ENCODE results near the gene PRSS27.

GRCh38 chr16:2766430-2767139 lies 46.6 kb upstream of the PRSS27 start:
- TF ChIP-seq, protein P1, sequence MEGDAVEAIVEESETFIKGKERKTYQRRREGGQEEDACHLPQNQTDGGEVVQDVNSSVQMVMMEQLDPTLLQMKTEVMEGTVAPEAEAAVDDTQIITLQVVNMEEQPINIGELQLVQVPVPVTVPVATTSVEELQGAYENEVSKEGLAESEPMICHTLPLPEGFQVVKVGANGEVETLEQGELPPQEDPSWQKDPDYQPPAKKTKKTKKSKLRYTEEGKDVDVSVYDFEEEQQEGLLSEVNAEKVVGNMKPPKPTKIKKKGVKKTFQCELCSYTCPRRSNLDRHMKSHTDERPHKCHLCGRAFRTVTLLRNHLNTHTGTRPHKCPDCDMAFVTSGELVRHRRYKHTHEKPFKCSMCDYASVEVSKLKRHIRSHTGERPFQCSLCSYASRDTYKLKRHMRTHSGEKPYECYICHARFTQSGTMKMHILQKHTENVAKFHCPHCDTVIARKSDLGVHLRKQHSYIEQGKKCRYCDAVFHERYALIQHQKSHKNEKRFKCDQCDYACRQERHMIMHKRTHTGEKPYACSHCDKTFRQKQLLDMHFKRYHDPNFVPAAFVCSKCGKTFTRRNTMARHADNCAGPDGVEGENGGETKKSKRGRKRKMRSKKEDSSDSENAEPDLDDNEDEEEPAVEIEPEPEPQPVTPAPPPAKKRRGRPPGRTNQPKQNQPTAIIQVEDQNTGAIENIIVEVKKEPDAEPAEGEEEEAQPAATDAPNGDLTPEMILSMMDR (IDR thresholded peaks at IDR 0.05) = no peak
- no peak for TF ChIP-seq POLR2A (IDR thresholded peaks at IDR 0.05)

Measured in Peyer's patch (tissue), 4 donors.